ENCODE data around the gene RB1.
"Not testable (repeated sequence)": the region's sequence is repeated elsewhere in the genome, so short reads cannot be mapped to it uniquely, and the experiment has no call there.

The RB1 gene

GRCh38 chr13:48355524-48355923, 52.0 kb downstream of the RB1 start:
- DNase-seq, result not testable (repeated sequence)

GRCh38 chr13:48356750-48357149, 53.2 kb downstream of the RB1 start:
- DNase-seq, result no peak

- no peak for DNase-seq
Observed at GRCh38 chr13:48369988-48370387, 66.4 kb downstream of the RB1 start.

- DNase-seq, result no peak
Observed at GRCh38 chr13:48370815-48371214, 67.3 kb downstream of the RB1 start.

- no peak for DNase-seq
Observed at GRCh38 chr13:48377857-48378256, 74.3 kb downstream of the RB1 start.

GRCh38 chr13:48380581-48380980, 77.0 kb downstream of the RB1 start:
- no peak for DNase-seq

GRCh38 chr13:48383384-48383783, 79.8 kb downstream of the RB1 start:
- DNase-seq, result no peak

- no peak for DNase-seq
Observed at GRCh38 chr13:48386816-48387215, 83.3 kb downstream of the RB1 start.

GRCh38 chr13:48391257-48391656, 87.7 kb downstream of the RB1 start:
- no peak for DNase-seq

- no peak for DNase-seq
Observed at GRCh38 chr13:48393030-48393697, 89.6 kb downstream of the RB1 start.

- DNase-seq, result no peak
Observed at GRCh38 chr13:48393698-48394085, 90.1 kb downstream of the RB1 start.

- no peak for DNase-seq
Observed at GRCh38 chr13:48397744-48398143, 94.2 kb downstream of the RB1 start.

GRCh38 chr13:48398450-48399095, 95.0 kb downstream of the RB1 start:
- no peak for DNase-seq

- no peak for DNase-seq
Observed at GRCh38 chr13:48400090-48400694, 96.6 kb downstream of the RB1 start.

GRCh38 chr13:48400850-48401291, 97.3 kb downstream of the RB1 start:
- peak; percentile 10 for DNase-seq

- DNase-seq, result no peak
Observed at GRCh38 chr13:48401480-48401879, 97.9 kb downstream of the RB1 start.

- no peak for DNase-seq
Observed at GRCh38 chr13:48402325-48402932, 98.9 kb downstream of the RB1 start.

GRCh38 chr13:48403151-48403631, 99.6 kb downstream of the RB1 start:
- no peak for DNase-seq

GRCh38 chr13:48403913-48404312, 100.4 kb downstream of the RB1 start:
- DNase-seq, result no peak

- no peak for DNase-seq
Observed at GRCh38 chr13:48404952-48405351, 101.4 kb downstream of the RB1 start.

- DNase-seq, result no peak
Observed at GRCh38 chr13:48405875-48406274, 102.3 kb downstream of the RB1 start.

- DNase-seq, result no peak
Observed at GRCh38 chr13:48410199-48410598, 106.6 kb downstream of the RB1 start.

- DNase-seq, result no peak
Observed at GRCh38 chr13:48411147-48411794, 107.7 kb downstream of the RB1 start.

All from RPMI8226 (cell line).